BJ (cell line): Measurements from ENCODE around the gene RTEL1. TPM values are rescaled to one million over a fixed set of nuclear protein-coding genes. Genes with fewer than 3 reads are reported as not detected.
"Not testable (repeated sequence)": the region's sequence is repeated elsewhere in the genome, so short reads cannot be mapped to it uniquely, and the experiment has no call there.

Source experiments
- CTCF ChIA-PET: fragments of 350-600 bp; formaldehyde crosslinking; extraction: SDS; loops from one replicate; lab custom pipeline; 2021; ENCODE audit warnings: antibody characterized with exemption, inconsistent platforms; lab: Yijun Ruan, JAX
- POLR2A ChIA-PET: fragments of 300-600 bp; sonication (Branson Sonifier 250); formaldehyde crosslinking; extraction: SDS; loops from one replicate; lab custom pipeline; 2021; ENCODE audit warnings: antibody characterized with exemption; lab: Charles Lee
- DNase-seq: peaks from one replicate; pipeline ENCODE4 v3.0.0-alpha.2; 2011; ENCODE audit warnings: low read depth
- H3K27me3 ChIP-seq: 2 replicates; pipeline ENCODE4 v1.6.0; 2011; ENCODE audit warnings: low read length; ENCODE audit not compliant: control insufficient read depth, insufficient read depth
- H3K36me3 ChIP-seq: 2 replicates; pipeline ENCODE4 v1.5.1; 2011; ENCODE audit warnings: low read length; ENCODE audit not compliant: control insufficient read depth, insufficient read depth
- H3K4me3 ChIP-seq: 2 replicates; pipeline ENCODE4 v1.5.1; 2011; ENCODE audit warnings: low read depth, mild to moderate bottlenecking, control low read depth, low read length
- CTCF ChIP-seq: IDR thresholded peaks from 2 replicates; pipeline ENCODE4 v1.5.1; 2011; ENCODE audit warnings: low read depth, mild to moderate bottlenecking, control low read depth, inconsistent platforms, low read length, moderate library complexity; ENCODE audit not compliant: insufficient read depth
- polyA plus RNA-seq: library from polyadenylated mRNA; depleted of rRNA; stranded (reverse); fragments of >200 nt; gene quantifications from 2 replicates; pipeline ENCODE4 v1.2.3, GENCODE V29; 2011

Gene RTEL1
- polyA plus RNA-seq, 1 experiment, result 18.3 TPM

- DNase-seq, result no peak
Measured at GRCh38 chr20:63636752-63637628, 21.1 kb upstream of the RTEL1 start.

GRCh38 chr20:63639093-63639975 lies 18.8 kb upstream of the RTEL1 start:
- no peak for TF ChIP-seq CTCF
- Histone ChIP-seq H3K27me3 (no peaks in the 10 kb centered on the region), H3K4me3 (no peak overlapping the region), H3K36me3 (no peaks in the 10 kb centered on the region)
- ChIA-PET CTCF (no interaction called here), POLR2A (interaction anchor here (0.5 kb wide), 1 partner anchor 247 kb away, joined by 3 read pairs; no protein-coding TSS in a partner anchor)
- no peak for DNase-seq

More at GRCh38 chr20:63636752-63637628, 21.1 kb upstream of the RTEL1 start:
- no peak for TF ChIP-seq CTCF
- POLR2A ChIA-PET, result no interaction called here
- Histone ChIP-seq H3K27me3 (no peaks in the 10 kb centered on the region), H3K36me3 (no peaks in the 10 kb centered on the region), H3K4me3 (no peak overlapping the region)
- CTCF ChIA-PET, result no interaction called here

DNA sequence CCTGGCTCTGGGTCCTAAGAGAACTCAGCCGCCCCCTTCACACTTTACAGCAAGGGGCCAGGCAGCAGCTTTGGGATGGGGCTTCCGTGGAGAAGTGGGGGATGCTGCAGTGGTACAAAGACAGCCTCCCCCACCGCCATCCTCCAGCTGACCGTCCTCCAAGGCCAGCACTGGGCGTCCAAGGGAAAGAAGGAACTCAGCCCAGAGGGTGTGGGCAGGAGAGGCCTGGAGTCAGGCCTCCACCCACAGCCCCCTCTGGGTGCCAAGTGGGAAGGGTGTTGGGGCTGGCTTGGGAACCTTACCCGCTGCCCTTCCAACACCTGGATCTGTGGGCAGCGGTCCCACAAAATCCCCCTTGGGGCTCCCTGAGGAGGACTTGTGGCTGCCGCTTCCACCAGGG lies 18.0 kb upstream of the RTEL1 start:
- no peak for DNase-seq
- no peak for TF ChIP-seq CTCF

GRCh38 chr20:63640686-63641085 lies 17.4 kb upstream of the RTEL1 start:
- H3K27me3 ChIP-seq, H3K4me3 ChIP-seq, CTCF ChIA-PET, POLR2A ChIA-PET, H3K36me3 ChIP-seq, DNase-seq: not testable (repeated sequence)

More for the DNA sequence above, 18.0 kb upstream of the RTEL1 start:
- ChIA-PET CTCF (no interaction called here), POLR2A (interaction anchor here (0.5 kb wide), 1 partner anchor 246 kb away, joined by 3 read pairs; no protein-coding TSS in a partner anchor)
- no peaks in the 10 kb centered on the region for H3K36me3 ChIP-seq
- H3K27me3 ChIP-seq, result no peaks in the 10 kb centered on the region
- H3K4me3 ChIP-seq, result no peak overlapping the region

GRCh38 chr20:63641146-63641791 lies 16.8 kb upstream of the RTEL1 start:
- H3K4me3 ChIP-seq, result peak overlapping the region; percentile 46
- DNase-seq, result no peak
- ChIA-PET POLR2A (interaction anchor here (0.8 kb wide), 1 partner anchor 17 kb away, joined by 3 read pairs; the partner anchor contains the start of gene RTEL1), CTCF (interaction anchor here (1.0 to 1.7 kb wide), 5 partner anchors 9 to 102 kb away, joined by 3 read pairs; partner anchors contain the start of gene STMN3)
- H3K36me3 ChIP-seq, result no peaks in the 10 kb centered on the region
- no peaks in the 10 kb centered on the region for H3K27me3 ChIP-seq
- TF ChIP-seq CTCF, result no peak
